H1 (cell line): Measurements from ENCODE around the gene RNU6-7.

Experiments used
- BACH1 ChIP-seq: IDR thresholded peaks from 2 replicates; pipeline ENCODE4 v1.6.1; 2012; ENCODE audit warnings: low read length, improper control_type of control experiment
- CEBPB ChIP-seq: IDR thresholded peaks from 2 replicates; pipeline ENCODE4 v1.6.1; 2012; ENCODE audit warnings: low read depth, low read length
- CHD1 ChIP-seq: IDR thresholded peaks from 2 replicates; pipeline ENCODE4 v1.6.1; 2012; ENCODE audit warnings: low read depth, low read length, improper control_type of control experiment
- CTCF ChIP-seq, 3 experiments: IDR thresholded peaks; 1 replicate in 2 of 3; 2 replicates in 1 of 3; pipeline versions ENCODE4 v1.5.1 to v1.6.1; 2011; ENCODE audit warnings: low read length in 3 of 3, mild to moderate bottlenecking in 3 of 3, inconsistent platforms in 2 of 3, low read depth in 1 of 3, moderate library complexity in 1 of 3; ENCODE audit not compliant: insufficient read depth in 1 of 3; ENCODE audit errors: control extremely low read depth in 1 of 3
- EP300 ChIP-seq, 2 experiments: IDR thresholded peaks; 1 replicate in 1 of 2; 2 replicates in 1 of 2; pipeline ENCODE4 v1.6.1; 2011 to 2012; ENCODE audit warnings: low read depth in 2 of 2, low read length in 2 of 2, mild to moderate bottlenecking in 2 of 2, borderline replicate concordance in 1 of 2, inconsistent platforms in 1 of 2, moderate library complexity in 1 of 2
- HDAC6 ChIP-seq: IDR thresholded peaks from one replicate; pipeline ENCODE4 v1.7.1; 2012; ENCODE audit warnings: low read depth, mild to moderate bottlenecking, inconsistent platforms, low read length, moderate library complexity
- POLR2A ChIP-seq, 2 experiments: IDR thresholded peaks; 1 replicate in 1 of 2; 2 replicates in 1 of 2; pipeline ENCODE4 v1.6.1; 2011; ENCODE audit warnings: low read depth in 2 of 2, low read length in 2 of 2, mild to moderate bottlenecking in 2 of 2; ENCODE audit errors: control extremely low read depth in 1 of 2
- TBP ChIP-seq: IDR thresholded peaks from 2 replicates; pipeline ENCODE4 v1.6.1; 2011; ENCODE audit warnings: low read depth, low read length, improper control_type of control experiment

GRCh38 chr14:32251530-32251929, 49.7 kb downstream of the RNU6-7 start:
- TF ChIP-seq CTCF (IDR thresholded peaks at IDR 0.05; ENCODE audit: control extremely low read depth in 1 of 3, insufficient read depth in 1 of 3, low read depth in 1 of 3, low read length in 3 of 3) (no peak), BACH1 (no peak), TBP (no peak), EP300 (IDR thresholded peaks at IDR 0.05; ENCODE audit: borderline replicate concordance in 1 of 2, low read depth in 2 of 2, low read length in 2 of 2) (no peak), POLR2A (IDR thresholded peaks at IDR 0.05; ENCODE audit: control extremely low read depth in 1 of 2, low read depth in 2 of 2, low read length in 2 of 2) (no peak), HDAC6 (no peak), CHD1 (no peak), CEBPB (no peak)
